RWPE2 (cell line): ENCODE measurements around the gene DBP.
"Not testable (repeated sequence)": the region's sequence is repeated elsewhere in the genome, so short reads cannot be mapped to it uniquely, and the experiment has no call there.

Experiments used
- ATAC-seq: fragments of 200-7000 bp; cut with Tn5 transposase; 3 replicates; pipeline ENCODE4 v1.9.1; 2021; ENCODE audit warnings: low read depth
- DNase-seq: peaks from one replicate; pipeline ENCODE4 v3.0.0-alpha.2; 2020; ENCODE audit warnings: low spot score
- H3K27ac ChIP-seq: fragments of 450-650 bp; 2 replicates; pipeline ENCODE4 v1.5.1; 2017; ENCODE audit warnings: mild to moderate bottlenecking; ENCODE audit not compliant: poor library complexity, severe bottlenecking
- H3K27me3 ChIP-seq: fragments of 250-450 bp; sonication (Bioruptor Pico); 2 replicates; pipeline ENCODE4 v1.5.1; 2021; ENCODE audit warnings: mild to moderate bottlenecking, moderate library complexity; ENCODE audit not compliant: insufficient read depth, poor library complexity, severe bottlenecking
- H3K36me3 ChIP-seq: fragments of 250-450 bp; sonication (Bioruptor Pico); 2 replicates; pipeline ENCODE4 v1.5.1; 2020; ENCODE audit warnings: low read depth, mild to moderate bottlenecking, moderate library complexity
- H3K4me1 ChIP-seq: fragments of 250-450 bp; sonication (Bioruptor Pico); 2 replicates; pipeline ENCODE4 v1.5.1; 2021; ENCODE audit warnings: mild to moderate bottlenecking, moderate library complexity; ENCODE audit not compliant: insufficient read depth, poor library complexity, severe bottlenecking
- H3K4me3 ChIP-seq: fragments of 250-450 bp; sonication (Bioruptor Pico); 2 replicates; pipeline ENCODE4 v1.5.1; 2021; ENCODE audit warnings: mild to moderate bottlenecking, moderate library complexity; ENCODE audit not compliant: severe bottlenecking
- H3K9me3 ChIP-seq: fragments of 250-450 bp; sonication (Bioruptor Pico); 2 replicates; pipeline ENCODE4 v1.5.1; 2021; ENCODE audit warnings: mild to moderate bottlenecking, moderate library complexity; ENCODE audit not compliant: severe bottlenecking
- TF ChIP-seq, protein P1 (sequence below): fragments of 450-650 bp; IDR thresholded peaks from one replicate; pipeline ENCODE4 v1.5.1; 2017; ENCODE audit warnings: mild to moderate bottlenecking, moderate library complexity; ENCODE audit not compliant: poor library complexity, severe bottlenecking

Gene DBP

DNA sequence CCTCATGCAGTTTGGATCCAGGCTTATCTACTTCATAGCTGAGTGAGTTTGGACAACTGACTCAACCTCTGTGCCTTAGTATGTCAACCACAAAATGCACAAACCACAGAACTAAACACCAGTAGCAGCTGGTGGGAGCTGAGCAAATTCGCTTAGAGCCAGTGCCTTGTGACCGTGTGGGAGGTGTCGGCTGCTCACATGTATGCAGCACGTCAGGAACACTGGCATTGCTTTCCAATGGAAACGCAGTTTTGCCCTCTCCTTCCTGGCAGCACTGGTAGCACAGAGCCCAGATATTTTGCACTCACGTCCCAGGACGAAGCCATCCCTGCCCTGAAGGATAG, 43.9 kb upstream of the DBP start:
- DNase-seq (no peak), ATAC-seq (no peak)
- no peaks in the 10 kb centered on the region for H3K27me3 ChIP-seq
- TF ChIP-seq, protein P1, sequence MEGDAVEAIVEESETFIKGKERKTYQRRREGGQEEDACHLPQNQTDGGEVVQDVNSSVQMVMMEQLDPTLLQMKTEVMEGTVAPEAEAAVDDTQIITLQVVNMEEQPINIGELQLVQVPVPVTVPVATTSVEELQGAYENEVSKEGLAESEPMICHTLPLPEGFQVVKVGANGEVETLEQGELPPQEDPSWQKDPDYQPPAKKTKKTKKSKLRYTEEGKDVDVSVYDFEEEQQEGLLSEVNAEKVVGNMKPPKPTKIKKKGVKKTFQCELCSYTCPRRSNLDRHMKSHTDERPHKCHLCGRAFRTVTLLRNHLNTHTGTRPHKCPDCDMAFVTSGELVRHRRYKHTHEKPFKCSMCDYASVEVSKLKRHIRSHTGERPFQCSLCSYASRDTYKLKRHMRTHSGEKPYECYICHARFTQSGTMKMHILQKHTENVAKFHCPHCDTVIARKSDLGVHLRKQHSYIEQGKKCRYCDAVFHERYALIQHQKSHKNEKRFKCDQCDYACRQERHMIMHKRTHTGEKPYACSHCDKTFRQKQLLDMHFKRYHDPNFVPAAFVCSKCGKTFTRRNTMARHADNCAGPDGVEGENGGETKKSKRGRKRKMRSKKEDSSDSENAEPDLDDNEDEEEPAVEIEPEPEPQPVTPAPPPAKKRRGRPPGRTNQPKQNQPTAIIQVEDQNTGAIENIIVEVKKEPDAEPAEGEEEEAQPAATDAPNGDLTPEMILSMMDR, result no peak
- H3K4me1 ChIP-seq, result peaks cover 3% of the 10 kb centered on the region
- H3K36me3 ChIP-seq, result no peaks in the 10 kb centered on the region
- no peak overlapping the region for H3K27ac ChIP-seq
- no peaks in the 10 kb centered on the region for H3K9me3 ChIP-seq
- H3K4me3 ChIP-seq, result no peak overlapping the region

DNA sequence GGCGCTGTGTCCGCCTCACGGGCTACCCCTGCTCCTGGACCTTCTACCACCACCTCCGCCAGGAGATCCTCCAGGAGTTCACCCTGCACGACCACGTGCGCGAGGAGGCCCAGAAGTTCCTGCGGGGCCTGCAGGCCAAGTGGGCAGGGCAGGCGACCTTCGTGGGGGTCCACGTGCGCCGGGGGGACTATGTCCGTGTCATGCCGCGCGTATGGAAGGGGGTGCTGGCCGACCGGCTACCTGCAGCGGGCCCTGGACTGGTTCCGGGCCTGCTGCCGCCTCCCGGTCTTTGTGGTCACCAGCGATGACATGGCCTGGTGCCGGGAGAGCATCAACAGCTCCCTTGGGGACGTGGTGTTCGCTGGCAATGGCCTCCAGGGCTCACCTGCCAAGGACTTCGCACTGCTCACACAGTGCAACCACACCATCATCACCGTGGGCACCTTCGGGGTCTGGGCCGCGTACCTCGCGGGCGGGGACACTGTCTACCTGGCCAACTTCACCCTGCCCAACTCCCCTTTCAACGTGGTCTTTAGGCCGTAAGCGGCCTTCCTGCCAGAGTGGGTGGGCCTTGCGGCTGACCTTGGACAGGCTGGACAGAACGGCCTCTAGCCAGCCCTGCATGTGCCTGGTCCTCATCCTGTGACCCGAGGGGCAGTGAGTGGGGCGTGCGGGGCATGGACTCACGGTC, 43.4 kb upstream of the DBP start:
- Histone ChIP-seq H3K27ac (no peak overlapping the region), H3K4me3 (no peak overlapping the region), H3K9me3 (no peaks in the 10 kb centered on the region), H3K27me3 (no peaks in the 10 kb centered on the region), H3K36me3 (no peaks in the 10 kb centered on the region), H3K4me1 (peaks cover 3% of the 10 kb centered on the region)
- no peak for ATAC-seq
- DNase-seq, result no peak
- TF ChIP-seq, protein P1, result no peak

DNA sequence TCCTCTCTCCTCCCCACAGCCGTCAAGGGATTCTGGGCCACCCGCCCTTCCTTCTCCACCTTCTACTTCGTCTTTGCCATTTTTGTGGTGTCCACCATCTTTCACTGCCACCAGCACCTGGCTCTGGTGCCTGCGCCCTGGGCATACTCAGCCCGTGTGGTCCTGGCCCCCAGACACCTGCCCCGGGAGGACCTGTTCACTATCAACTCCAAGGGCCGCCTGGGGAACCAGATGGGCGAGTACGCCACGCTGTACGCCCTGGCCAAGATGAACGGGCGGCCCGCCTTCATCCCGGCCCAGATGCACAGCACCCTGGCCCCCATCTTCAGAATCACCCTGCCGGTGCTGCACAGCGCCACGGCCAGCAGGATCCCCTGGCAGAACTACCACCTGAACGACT, 42.8 kb upstream of the DBP start:
- not testable (repeated sequence) for H3K36me3 ChIP-seq, H3K9me3 ChIP-seq, H3K27me3 ChIP-seq, DNase-seq, H3K27ac ChIP-seq, H3K4me3 ChIP-seq, H3K4me1 ChIP-seq, ATAC-seq

DNA sequence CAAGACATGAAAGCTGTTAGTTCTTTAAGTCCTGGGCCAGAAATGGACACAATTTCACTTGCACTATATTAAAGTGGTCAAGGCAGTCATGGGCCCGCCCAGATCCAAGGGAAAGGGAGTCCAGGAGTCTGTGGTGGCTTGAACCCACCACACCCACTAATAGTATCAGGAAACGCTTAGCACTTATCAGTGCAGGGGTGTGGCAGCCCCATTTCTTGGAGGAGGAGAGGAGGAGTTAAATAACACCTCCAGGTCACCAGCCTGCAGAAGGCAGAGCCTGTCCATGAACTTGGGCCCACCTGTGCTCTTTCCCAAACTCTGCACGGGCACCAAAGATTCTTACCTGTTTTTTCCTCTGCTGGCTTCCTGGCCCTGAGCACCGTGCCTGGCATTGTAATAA, 41.0 kb upstream of the DBP start:
- H3K36me3 ChIP-seq, result no peaks in the 10 kb centered on the region
- no peaks in the 10 kb centered on the region for H3K27me3 ChIP-seq
- TF ChIP-seq, protein P1, result no peak
- H3K4me3 ChIP-seq, result no peak overlapping the region
- H3K27ac ChIP-seq, result no peak overlapping the region
- no peaks in the 10 kb centered on the region for H3K4me1 ChIP-seq
- DNase-seq (no peak), ATAC-seq (no peak)
- no peaks in the 10 kb centered on the region for H3K9me3 ChIP-seq

DNA sequence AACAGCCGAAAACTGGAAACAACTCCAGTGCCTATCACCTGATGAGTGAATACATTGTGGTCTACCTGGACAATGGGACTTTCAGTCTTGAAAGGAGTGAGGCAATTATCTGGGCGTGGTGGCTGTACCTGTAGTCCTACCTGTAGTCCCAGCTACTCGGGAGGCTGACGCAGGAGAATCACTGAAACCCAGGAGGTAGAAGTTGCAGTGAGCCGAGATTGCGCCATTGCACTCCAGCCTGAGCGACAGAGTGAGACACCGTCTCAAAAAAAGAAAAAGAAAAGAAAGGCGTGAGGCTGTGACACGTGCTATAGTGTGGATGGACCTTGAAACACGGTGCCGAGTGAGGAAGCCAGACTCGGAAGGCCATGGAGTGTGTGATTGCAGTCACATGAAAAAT, 39.7 kb upstream of the DBP start:
- TF ChIP-seq, protein P1, result no peak
- Histone ChIP-seq H3K27me3 (no peaks in the 10 kb centered on the region), H3K4me1 (no peaks in the 10 kb centered on the region), H3K9me3 (no peaks in the 10 kb centered on the region), H3K36me3 (no peaks in the 10 kb centered on the region), H3K4me3 (no peak overlapping the region), H3K27ac (no peak overlapping the region)
- ATAC-seq (no peak), DNase-seq (no peak)
